Activated T-cell treated with anti-CD3 and anti-CD28 coated beads for 24 hours (primary cell): ENCODE measurements around the gene POTEE.
"Not testable (repeated sequence)": the region's sequence is repeated elsewhere in the genome, so short reads cannot be mapped to it uniquely, and the experiment has no call there.

ENCODE experiments used
- DNase-seq: peaks from one replicate; pipeline ENCODE4 v3.0.0-alpha.2; 2020; ENCODE audit warnings: low read depth

POTEE gene

DNA sequence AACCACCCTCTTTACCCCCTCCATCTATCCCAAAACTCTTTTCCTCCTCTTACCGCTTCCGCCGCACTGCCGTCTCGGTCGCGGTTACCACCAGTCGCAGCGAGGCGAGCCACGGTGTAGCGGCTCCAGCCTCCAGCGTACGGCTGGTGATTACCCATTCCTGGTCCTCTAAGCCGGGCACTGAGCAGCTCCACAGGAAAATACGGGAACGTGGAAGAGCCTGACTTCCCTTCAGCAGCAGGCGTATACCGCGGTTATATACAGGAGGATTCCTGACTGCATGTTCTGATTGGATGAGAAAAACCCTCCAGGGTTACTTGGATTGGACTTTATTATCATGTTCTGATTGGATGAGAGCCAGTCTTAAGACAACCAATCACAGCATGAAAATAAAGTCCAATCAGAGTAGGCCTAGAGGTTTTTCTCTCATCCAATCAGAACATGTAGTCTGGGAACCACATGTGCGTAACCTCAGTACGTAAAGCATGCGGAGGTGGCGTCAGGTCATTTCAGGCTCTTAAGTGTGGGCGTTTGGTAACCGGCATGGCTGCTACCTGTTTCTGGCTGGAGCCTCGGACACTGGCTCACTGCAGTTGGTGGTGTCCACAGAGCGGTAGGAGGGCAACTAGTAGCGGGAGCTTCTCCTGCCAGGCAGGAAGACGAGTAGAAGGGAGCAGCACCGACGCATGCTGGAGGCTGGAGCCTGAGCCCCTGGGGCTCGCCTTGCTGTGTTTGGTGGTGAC lies at the start of gene POTEE:
POTEE (plus strand) TSS at position 507 of the 743 bp plus-strand sequence. CDS start 8,867 bp downstream, outside the sequence.
- DNase-seq, result not testable (repeated sequence)

DNA sequence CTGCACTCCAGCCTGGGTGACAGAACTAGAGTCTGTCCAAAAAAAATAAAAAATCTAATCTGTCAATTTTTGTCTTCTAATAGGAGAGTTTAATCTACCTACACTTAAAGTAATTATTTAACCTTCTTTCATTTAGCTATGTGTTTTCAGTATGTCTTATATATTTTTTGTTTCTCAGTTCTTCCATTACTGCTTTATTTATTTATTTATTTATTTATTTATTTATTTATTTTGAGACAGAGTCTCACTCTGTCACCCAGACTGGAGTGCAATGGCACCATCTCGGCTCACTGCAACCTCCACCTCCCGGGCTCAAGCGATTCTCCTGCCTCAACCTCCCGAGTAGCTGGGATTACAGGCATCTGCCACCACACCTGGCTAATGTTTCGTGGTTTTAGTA lies 43.8 kb upstream of the POTEE start:
- DNase-seq, result not testable (repeated sequence)

- DNase-seq, result no peak
Observed at GRCh38 chr2:131168538-131168937, 40.8 kb upstream of the POTEE start.

DNA sequence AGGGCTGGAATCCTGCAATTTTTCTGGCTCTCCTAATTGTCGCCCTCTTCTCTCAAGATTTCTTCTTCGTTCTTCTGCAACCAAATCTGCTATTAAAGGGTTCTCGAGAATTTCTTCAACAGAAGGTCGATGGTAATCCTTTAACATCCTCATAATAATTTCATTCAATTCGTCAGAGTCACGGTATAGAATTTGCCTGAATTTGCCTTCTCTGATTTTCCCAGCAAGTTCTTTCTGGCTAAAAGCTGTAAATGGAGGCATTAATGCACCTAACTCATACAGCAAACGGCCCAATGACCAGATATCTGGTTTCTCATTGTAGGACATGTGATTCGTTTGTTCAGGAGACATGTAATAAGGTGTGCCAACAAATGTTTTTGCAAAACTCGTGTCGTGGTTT lies 31.3 kb upstream of the POTEE start:
- not testable (repeated sequence) for DNase-seq

GRCh38 chr2:131178721-131179418 lies 30.5 kb upstream of the POTEE start:
- DNase-seq, result not testable (repeated sequence)

DNA sequence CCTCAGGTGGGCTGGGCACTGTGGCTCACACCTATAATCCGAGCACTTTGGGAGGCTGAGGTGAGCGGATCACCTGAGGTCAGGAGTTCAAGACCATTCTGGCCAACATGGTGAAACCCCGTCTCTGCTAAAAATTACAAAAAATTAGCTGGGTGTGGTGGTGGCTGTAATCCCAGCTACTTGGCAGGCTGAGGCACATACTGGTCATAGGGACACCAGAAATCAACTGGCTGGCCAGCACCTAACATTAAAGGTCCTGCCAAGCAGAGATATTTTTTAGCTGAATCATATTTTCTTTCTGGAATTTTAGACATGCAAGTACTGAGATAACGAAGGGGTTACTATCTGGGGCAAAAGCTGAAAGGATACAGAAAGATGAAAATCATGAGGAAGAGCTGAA lies 27.9 kb upstream of the POTEE start:
- not testable (repeated sequence) for DNase-seq

DNA sequence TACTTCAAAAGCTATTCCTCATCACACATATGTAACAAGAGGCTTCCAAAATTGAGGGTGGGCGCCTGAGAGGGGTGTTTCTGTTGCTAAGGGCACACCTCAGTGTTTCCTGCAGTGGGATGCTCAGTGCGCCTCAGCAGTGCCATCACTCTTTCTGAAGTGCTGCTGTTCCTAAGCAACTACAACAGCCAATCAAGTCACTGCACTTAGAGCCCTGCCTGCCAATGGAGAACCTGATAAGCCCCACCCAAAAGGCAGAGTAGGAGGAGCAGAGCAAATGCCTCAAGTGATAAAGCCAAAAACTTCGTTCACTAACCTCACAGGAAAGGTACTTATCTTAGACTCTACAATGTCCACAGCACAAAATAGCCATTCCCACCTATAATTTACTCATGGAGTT lies 15.9 kb upstream of the POTEE start:
- not testable (repeated sequence) for DNase-seq

GRCh38 chr2:131196186-131196585 lies 13.2 kb upstream of the POTEE start:
- not testable (repeated sequence) for DNase-seq

DNA sequence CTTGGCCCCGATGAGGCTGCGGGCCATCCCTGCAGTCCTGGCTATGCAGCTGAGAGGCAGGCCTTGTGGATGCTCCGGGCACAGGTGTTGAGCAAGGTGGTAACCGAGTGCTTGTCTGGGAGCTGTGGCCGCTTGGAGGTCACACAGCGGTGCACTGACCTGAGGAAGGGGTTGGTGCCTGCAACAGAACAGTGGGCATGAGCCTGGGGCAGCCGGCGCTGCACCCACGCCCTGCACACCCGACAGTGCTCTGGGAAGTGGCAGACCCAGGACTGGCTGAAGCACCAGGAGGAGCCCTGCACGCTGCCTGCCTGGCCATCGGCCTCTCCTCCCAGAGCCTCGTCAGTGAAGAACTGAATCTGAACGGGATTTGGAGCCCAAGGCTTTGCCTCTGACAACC lies 8.2 kb upstream of the POTEE start:
- DNase-seq, result no peak

GRCh38 chr2:131207839-131208238 lies 1.5 kb upstream of the POTEE start:
- DNase-seq, result not testable (repeated sequence)

DNA sequence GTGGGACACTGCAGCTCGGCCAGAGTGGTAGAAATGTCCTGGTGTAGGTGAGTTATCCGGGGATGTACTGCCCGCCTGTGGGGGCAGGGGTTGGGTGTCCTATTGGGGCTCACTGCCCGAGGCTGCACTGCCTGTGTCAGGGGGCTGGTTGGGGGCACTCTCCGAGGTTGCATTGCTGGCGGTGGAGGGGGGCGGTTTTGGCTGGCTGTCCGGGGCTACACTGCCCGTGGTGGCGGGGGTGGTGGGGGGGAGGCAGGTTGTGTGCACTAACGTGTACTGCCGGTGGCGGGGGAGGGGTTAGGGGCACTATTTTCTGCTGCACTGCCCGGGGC lies 403 bp downstream of the POTEE start:
- not testable (repeated sequence) for DNase-seq

DNA sequence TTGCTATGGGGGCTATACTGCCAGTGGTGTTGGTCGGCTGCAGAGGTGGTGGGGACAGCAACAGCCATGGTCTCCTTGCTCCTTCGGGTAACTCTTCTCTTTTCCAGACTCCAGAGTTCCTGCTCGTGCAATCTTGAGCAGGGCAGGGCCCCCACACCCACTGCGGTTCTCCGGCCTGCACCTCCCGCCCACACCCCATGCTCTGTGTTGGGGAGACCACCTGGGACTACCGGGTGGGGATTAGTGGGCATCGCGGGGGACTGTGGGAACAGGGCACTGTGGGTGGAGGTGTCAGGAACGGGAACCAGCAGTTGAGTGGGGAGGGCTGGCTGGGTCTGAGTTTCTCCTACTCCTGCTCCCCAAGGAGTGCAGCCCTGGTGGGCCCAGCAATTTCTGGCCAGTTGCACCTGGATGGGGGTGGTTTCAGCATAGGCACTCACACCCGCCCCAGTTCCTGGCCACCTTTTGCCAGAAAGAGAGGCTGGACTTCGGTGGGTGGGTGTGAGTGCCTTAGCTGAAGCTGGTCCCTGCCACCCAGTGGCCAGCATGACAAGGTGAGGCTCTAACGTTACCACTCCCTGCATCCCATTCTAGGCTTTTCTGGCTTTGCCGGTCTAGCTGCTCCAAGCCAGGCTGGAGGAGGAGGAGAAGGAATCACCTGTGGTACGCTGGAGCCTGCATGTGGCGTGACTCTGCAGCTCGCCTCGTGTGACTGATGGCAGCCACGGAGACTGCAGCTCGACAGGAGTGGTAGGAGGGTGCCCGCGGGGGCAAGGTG lies 1.3 kb downstream of the POTEE start:
- not testable (repeated sequence) for DNase-seq

DNA sequence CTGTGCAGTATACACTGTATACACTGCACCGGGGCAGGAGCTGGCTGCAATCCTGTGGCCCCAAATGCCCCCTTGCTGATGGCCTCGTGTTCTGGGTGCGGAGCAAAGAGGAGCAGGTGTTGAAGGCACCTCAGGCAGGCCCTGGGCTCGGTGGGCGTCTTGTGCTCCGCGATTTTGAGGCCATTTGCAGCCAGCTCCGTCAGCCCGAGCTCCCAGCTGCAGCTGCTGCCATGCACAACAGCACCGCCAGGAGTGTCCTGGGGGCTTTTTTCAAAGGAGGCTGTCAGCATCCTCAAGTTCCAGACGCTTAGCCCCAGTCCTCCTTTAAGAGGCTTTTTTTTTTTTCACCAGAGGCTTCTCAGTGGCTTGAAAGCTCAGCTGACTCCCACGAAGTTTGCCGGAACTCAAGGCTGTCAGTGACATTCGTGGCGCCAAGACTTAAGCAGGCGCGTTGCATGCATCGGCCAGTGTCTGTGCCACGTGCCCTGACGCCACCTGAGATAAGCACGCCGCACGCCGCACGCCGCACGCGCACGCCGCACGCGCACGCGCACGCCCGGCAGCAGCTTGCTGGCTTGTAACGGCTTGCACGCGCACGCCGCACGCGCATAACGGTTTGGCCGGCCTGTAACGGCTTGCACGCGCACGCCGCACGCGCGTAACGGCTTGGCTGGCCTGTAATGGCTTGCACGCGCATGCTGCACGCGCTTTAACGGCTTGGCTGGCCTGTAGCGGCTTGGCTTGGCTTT lies 8.1 kb downstream of the POTEE start:
- DNase-seq, result not testable (repeated sequence)

GRCh38 chr2:131235543-131236449 lies 26.5 kb downstream of the POTEE start:
- DNase-seq, result not testable (repeated sequence)
